GM12891 (cell line): ENCODE measurements around the gene GPATCH8.

ENCODE experiments used
- POLR2AphosphoS5 ChIP-seq: IDR thresholded peaks from 2 replicates; pipeline ENCODE4 v1.6.1; 2011; ENCODE audit warnings: low read depth, low read length, control low read depth
- SPI1 ChIP-seq: IDR thresholded peaks from 2 replicates; pipeline ENCODE4 v1.6.1; 2011; ENCODE audit warnings: low read depth, low read length, control low read depth
- TAF1 ChIP-seq: IDR thresholded peaks from 2 replicates; pipeline ENCODE4 v1.6.1; 2011; ENCODE audit warnings: low read depth, low read length, control low read depth

GRCh38 chr17:44416558-44417289 is 86.5 kb downstream of the GPATCH8 start:
- TF ChIP-seq TAF1: no peak
- TF ChIP-seq POLR2AphosphoS5: no peak
- no peak for TF ChIP-seq SPI1
